Ovary (tissue), 9 donors: ENCODE data around the gene KRT24. TPM values are rescaled to one million over a fixed set of nuclear protein-coding genes. Genes with fewer than 3 reads are reported as not detected.

ENCODE experiments used
- DNase-seq, 5 donors: peaks; one replicate each; pipeline ENCODE4 v3.0.0-alpha.2; 2019 to 2020
- H3K27ac ChIP-seq, 2 donors: fragments of 200-600 bp; one replicate each; pipeline versions ENCODE4 v1.5.1 to v1.8.0; 2019 to 2022
- H3K27me3 ChIP-seq: fragments of 200-600 bp; one replicate; pipeline ENCODE4 v1.8.0; 2022
- H3K36me3 ChIP-seq: fragments of 200-600 bp; sonication (generic); one replicate; pipeline ENCODE4 v1.5.1; 2019
- H3K4me1 ChIP-seq: one replicate; pipeline ENCODE4 v1.8.1; 2013; ENCODE audit warnings: mild to moderate bottlenecking, moderate library complexity; ENCODE audit not compliant: insufficient read depth
- H3K4me3 ChIP-seq: fragments of 200-600 bp; sonication (generic); one replicate; pipeline ENCODE4 v1.5.1; 2017
- H3K9me3 ChIP-seq, 2 donors: fragments of 200-600 bp in 1 of 2; sonication (generic) in 1 of 2; one replicate each; pipeline versions ENCODE4 v1.5.1 to v1.8.1; 2013 to 2019; ENCODE audit warnings: mild to moderate bottlenecking in 1 of 2, moderate library complexity in 1 of 2
- EP300 ChIP-seq: sonication (generic); formaldehyde crosslinking; IDR thresholded peaks from one replicate; pipeline ENCODE4 v1.6.1; 2017; ENCODE audit warnings: antibody characterized with exemption
- POLR2A ChIP-seq: fragments of 450-650 bp; IDR thresholded peaks from one replicate; pipeline ENCODE4 v1.6.1; 2017; ENCODE audit warnings: antibody characterized with exemption, mild to moderate bottlenecking, moderate library complexity
- WGBS, 3 donors: extraction: QIAGEN DNeasy Blood & Tissue Kit in 1 of 3; methylation state at CpG; one replicate each; pipeline versions ENCODE4 v1.1.5 to v1.1.7; 2013 to 2017; 5-methylcytosine and 5-hydroxymethylcytosine counted together
- intact Hi-C, 4 donors: fragments of 100-400 bp; cut with DNase I; formaldehyde crosslinking; loops; one replicate each; pipeline versions ENCODE4 v1.11.0 to v1.15.1; 2022 to 2023
- polyA plus RNA-seq, 2 donors: library from polyadenylated mRNA; stranded (reverse); fragments of 200-250 nt in 1 of 2; fragments of 350-450 nt in 1 of 2; fragmentation: Illumina TruSeq in 1 of 2; extraction: RNeasy Lipid Tissue Mini Kit (QIAGEN cat#74804) in 1 of 2; gene quantifications; one replicate each; pipeline ENCODE4 v1.2.3, GENCODE V29; 2013 to 2014
- total RNA-seq, 7 donors: library from RNA; depleted of rRNA in 2 of 7; stranded (reverse); fragments of >200 nt in 2 of 7; fragmentation: NEBNext Ultra II Directional in 3 of 7; extraction: Animal tissue kit (Norgen Biotek cat#: 25700) in 3 of 7; gene quantifications; one replicate each; pipeline versions ENCODE4 v1.1.0 to v1.2.4, GENCODE V29; 2016 to 2023
- TF ChIP-seq, protein P1 (sequence below), 3 donors: fragments of 450-650 bp in 2 of 3; fragments of 200-600 bp in 1 of 3; IDR thresholded peaks; one replicate each; pipeline versions ENCODE4 v1.5.1 to v1.8.0; 2016 to 2022; ENCODE audit warnings: antibody characterized with exemption in 3 of 3, mild to moderate bottlenecking in 1 of 3
- donor health status: DM: no; HTN: no; CAD: no; lungs with moderate emphysema.
- donor health status: DM: no; HTN: no; CAD: no.
- donor health status: Bipolar disorder and iron deficiency.
- donor health status: DM: yes; HTN: yes; CAD: no.
- donor health status: DM: no; HTN: no; CAD: no.
- donor health status: DM: yes; HTN: yes; CAD: no.

Gene KRT24
- total and polyA plus RNA-seq, 9 donors = not detected

GRCh38 chr17:40680998-40681397 is 22.6 kb downstream of the KRT24 start:
- Histone ChIP-seq H3K4me1 (no peaks in the 10 kb centered on the region), H3K27me3 (no peaks in the 10 kb centered on the region), H3K27ac (no peak overlapping the region), H3K36me3 (no peaks in the 10 kb centered on the region), H3K9me3 (no peaks in the 10 kb centered on the region), H3K4me3 (no peak overlapping the region)
- TF ChIP-seq, protein P1, sequence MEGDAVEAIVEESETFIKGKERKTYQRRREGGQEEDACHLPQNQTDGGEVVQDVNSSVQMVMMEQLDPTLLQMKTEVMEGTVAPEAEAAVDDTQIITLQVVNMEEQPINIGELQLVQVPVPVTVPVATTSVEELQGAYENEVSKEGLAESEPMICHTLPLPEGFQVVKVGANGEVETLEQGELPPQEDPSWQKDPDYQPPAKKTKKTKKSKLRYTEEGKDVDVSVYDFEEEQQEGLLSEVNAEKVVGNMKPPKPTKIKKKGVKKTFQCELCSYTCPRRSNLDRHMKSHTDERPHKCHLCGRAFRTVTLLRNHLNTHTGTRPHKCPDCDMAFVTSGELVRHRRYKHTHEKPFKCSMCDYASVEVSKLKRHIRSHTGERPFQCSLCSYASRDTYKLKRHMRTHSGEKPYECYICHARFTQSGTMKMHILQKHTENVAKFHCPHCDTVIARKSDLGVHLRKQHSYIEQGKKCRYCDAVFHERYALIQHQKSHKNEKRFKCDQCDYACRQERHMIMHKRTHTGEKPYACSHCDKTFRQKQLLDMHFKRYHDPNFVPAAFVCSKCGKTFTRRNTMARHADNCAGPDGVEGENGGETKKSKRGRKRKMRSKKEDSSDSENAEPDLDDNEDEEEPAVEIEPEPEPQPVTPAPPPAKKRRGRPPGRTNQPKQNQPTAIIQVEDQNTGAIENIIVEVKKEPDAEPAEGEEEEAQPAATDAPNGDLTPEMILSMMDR (IDR thresholded peaks at IDR 0.05) = no peak
- TF ChIP-seq POLR2A (no peak), EP300 (no peak)
- intact Hi-C loops = no loop called here
- DNase-seq = no peak

- Histone ChIP-seq H3K27me3 (no peaks in the 10 kb centered on the region), H3K4me3 (no peak overlapping the region), H3K9me3 (no peaks in the 10 kb centered on the region), H3K27ac (no peak overlapping the region), H3K4me1 (no peaks in the 10 kb centered on the region), H3K36me3 (no peaks in the 10 kb centered on the region)
- WGBS, 3 donors = 73 to 88% (median 82%) methylated on average over 2 of the region's 2 CpGs
- TF ChIP-seq POLR2A (no peak), EP300 (no peak)
- TF ChIP-seq, protein P1 (IDR thresholded peaks at IDR 0.05) = no peak
- intact Hi-C loops = no loop called here
- DNase-seq = no peak
These were observed 24.0 kb downstream of the KRT24 start for GRCh38 chr17:40679523-40679907.

GRCh38 chr17:40678902-40679522 is 24.5 kb downstream of the KRT24 start:
- Histone ChIP-seq H3K9me3 (no peaks in the 10 kb centered on the region), H3K27ac (no peak overlapping the region), H3K27me3 (no peaks in the 10 kb centered on the region), H3K36me3 (no peaks in the 10 kb centered on the region), H3K4me1 (no peaks in the 10 kb centered on the region), H3K4me3 (no peak overlapping the region)
- intact Hi-C loops = no loop called here
- DNase-seq = no peak
- 48 to 51% (median 51%) methylated on average over 4 of the region's 4 CpGs for WGBS, 3 donors
- no peak for TF ChIP-seq EP300
- TF ChIP-seq POLR2A = no peak
- TF ChIP-seq, protein P1 (IDR thresholded peaks at IDR 0.05) = no peak

- H3K4me3 ChIP-seq = no peak overlapping the region
- H3K27ac ChIP-seq = no peak overlapping the region
- TF ChIP-seq, protein P1 (IDR thresholded peaks at IDR 0.05) = no peak
- TF ChIP-seq POLR2A (no peak), EP300 (no peak)
- no peaks in the 10 kb centered on the region for H3K36me3 ChIP-seq
- H3K27me3 ChIP-seq = no peaks in the 10 kb centered on the region
- intact Hi-C loops = no loop called here
- H3K4me1 ChIP-seq = no peaks in the 10 kb centered on the region
- WGBS, 3 donors = 91 to 93% (median 92%) methylated on average over 4 of the region's 4 CpGs
- H3K9me3 ChIP-seq = no peaks in the 10 kb centered on the region
- DNase-seq = no peak
These were observed 27.6 kb downstream of the KRT24 start for GRCh38 chr17:40675905-40676304.
